ENCODE measurements around the gene ZFHX3. TPM values are rescaled to one million over a fixed set of nuclear protein-coding genes. Genes with fewer than 3 reads are reported as not detected.

The ZFHX3 gene
- total RNA-seq, 1 experiment from 2014 or later: 21.8 TPM

DNA sequence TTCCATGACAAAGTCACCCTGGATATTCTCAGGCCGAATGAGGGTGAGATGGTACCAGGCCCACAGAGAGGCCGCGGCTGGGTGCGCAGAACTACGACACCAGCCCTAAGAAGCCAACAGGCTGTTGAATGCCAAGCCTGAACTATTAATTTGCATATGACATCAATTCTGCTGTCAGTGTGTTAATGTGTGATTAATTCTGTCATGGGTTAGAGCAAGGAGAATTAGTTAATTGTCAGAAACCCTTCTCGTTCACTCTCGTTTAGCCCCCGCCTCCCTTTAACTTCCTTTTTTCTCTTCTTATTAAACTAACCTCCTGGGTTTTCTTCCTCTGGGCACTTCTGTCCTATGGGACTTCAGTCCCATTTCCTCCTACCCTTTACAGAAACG lies 123.4 kb downstream of the ZFHX3 start:
- no TSS peak for BruUV-seq (replicated peaks)
- Histone ChIP-seq H3K36me3 (ENCODE audit: insufficient read depth, low read length, poor library complexity, severe bottlenecking) (no peaks in the 10 kb centered on the region), H3K27me3 (replicated peaks; ENCODE audit: insufficient read depth, low read depth, low read length, poor library complexity) (no peaks in the 10 kb centered on the region), H3K27ac (ENCODE audit: low read depth, low read length, poor library complexity, severe bottlenecking) (no peak overlapping the region), H3K4me3 (ENCODE audit: low read depth, low read length, poor library complexity, severe bottlenecking) (no peak overlapping the region), H3K4me1 (ENCODE audit: insufficient read depth, low read length, poor library complexity, severe bottlenecking) (peaks cover 53% of the 10 kb centered on the region), H3K9me3 (ENCODE audit: low read depth, low read length, poor library complexity, severe bottlenecking) (no peaks in the 10 kb centered on the region)
- POLR2A ChIA-PET (ENCODE audit: low non-redundant PET): no interaction called here
- CTCF ChIA-PET: no interaction called here
- no peak for DNase-seq (ENCODE audit: low spot score)
- no peak for TF ChIP-seq EZH2 (IDR thresholded peaks at IDR 0.05; ENCODE audit: borderline replicate concordance, low read depth, low read length, poor library complexity, severe bottlenecking)
- TF ChIP-seq, protein P1, sequence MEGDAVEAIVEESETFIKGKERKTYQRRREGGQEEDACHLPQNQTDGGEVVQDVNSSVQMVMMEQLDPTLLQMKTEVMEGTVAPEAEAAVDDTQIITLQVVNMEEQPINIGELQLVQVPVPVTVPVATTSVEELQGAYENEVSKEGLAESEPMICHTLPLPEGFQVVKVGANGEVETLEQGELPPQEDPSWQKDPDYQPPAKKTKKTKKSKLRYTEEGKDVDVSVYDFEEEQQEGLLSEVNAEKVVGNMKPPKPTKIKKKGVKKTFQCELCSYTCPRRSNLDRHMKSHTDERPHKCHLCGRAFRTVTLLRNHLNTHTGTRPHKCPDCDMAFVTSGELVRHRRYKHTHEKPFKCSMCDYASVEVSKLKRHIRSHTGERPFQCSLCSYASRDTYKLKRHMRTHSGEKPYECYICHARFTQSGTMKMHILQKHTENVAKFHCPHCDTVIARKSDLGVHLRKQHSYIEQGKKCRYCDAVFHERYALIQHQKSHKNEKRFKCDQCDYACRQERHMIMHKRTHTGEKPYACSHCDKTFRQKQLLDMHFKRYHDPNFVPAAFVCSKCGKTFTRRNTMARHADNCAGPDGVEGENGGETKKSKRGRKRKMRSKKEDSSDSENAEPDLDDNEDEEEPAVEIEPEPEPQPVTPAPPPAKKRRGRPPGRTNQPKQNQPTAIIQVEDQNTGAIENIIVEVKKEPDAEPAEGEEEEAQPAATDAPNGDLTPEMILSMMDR (conservative IDR thresholded peaks at IDR 0.05; ENCODE audit: low read depth, low read length): no peak
- intact Hi-C loops (cut with micrococcal nuclease; ENCODE audit: unreplicated experiment): no loop called here

GRCh38 chr16:72923757-72924156 lies 124.2 kb downstream of the ZFHX3 start:
- Histone ChIP-seq H3K27me3 (replicated peaks; ENCODE audit: insufficient read depth, low read depth, low read length, poor library complexity) (no peaks in the 10 kb centered on the region), H3K36me3 (ENCODE audit: insufficient read depth, low read length, poor library complexity, severe bottlenecking) (no peaks in the 10 kb centered on the region), H3K9me3 (ENCODE audit: low read depth, low read length, poor library complexity, severe bottlenecking) (no peaks in the 10 kb centered on the region), H3K27ac (ENCODE audit: low read depth, low read length, poor library complexity, severe bottlenecking) (no peak overlapping the region), H3K4me1 (ENCODE audit: insufficient read depth, low read length, poor library complexity, severe bottlenecking) (peaks cover 48% of the 10 kb centered on the region), H3K4me3 (ENCODE audit: low read depth, low read length, poor library complexity, severe bottlenecking) (no peak overlapping the region)
- ChIA-PET CTCF (no interaction called here), POLR2A (ENCODE audit: low non-redundant PET) (no interaction called here)
- no peak for TF ChIP-seq EZH2 (IDR thresholded peaks at IDR 0.05; ENCODE audit: borderline replicate concordance, low read depth, low read length, poor library complexity, severe bottlenecking)
- TF ChIP-seq, protein P1 (conservative IDR thresholded peaks at IDR 0.05; ENCODE audit: low read depth, low read length): no peak
- intact Hi-C loops (cut with micrococcal nuclease; ENCODE audit: unreplicated experiment): no loop called here
- DNase-seq (ENCODE audit: low spot score): no peak
- no TSS peak for BruUV-seq (replicated peaks)

GRCh38 chr16:72922714-72923113 lies 125.2 kb downstream of the ZFHX3 start:
- no peak for DNase-seq (ENCODE audit: low spot score)
- intact Hi-C loops (cut with micrococcal nuclease; ENCODE audit: unreplicated experiment): no loop called here
- POLR2A ChIA-PET (ENCODE audit: low non-redundant PET): no interaction called here
- CTCF ChIA-PET: no interaction called here
- no peaks in the 10 kb centered on the region for H3K9me3 ChIP-seq (ENCODE audit: low read depth, low read length, poor library complexity, severe bottlenecking)
- no peak overlapping the region for H3K4me3 ChIP-seq (ENCODE audit: low read depth, low read length, poor library complexity, severe bottlenecking)
- H3K27ac ChIP-seq (ENCODE audit: low read depth, low read length, poor library complexity, severe bottlenecking): no peak overlapping the region
- no peak for TF ChIP-seq EZH2 (IDR thresholded peaks at IDR 0.05; ENCODE audit: borderline replicate concordance, low read depth, low read length, poor library complexity, severe bottlenecking)
- TF ChIP-seq, protein P1 (conservative IDR thresholded peaks at IDR 0.05; ENCODE audit: low read depth, low read length): no peak
- no peaks in the 10 kb centered on the region for H3K36me3 ChIP-seq (ENCODE audit: insufficient read depth, low read length, poor library complexity, severe bottlenecking)
- no TSS peak for BruUV-seq (replicated peaks)
- no peaks in the 10 kb centered on the region for H3K27me3 ChIP-seq (replicated peaks; ENCODE audit: insufficient read depth, low read depth, low read length, poor library complexity)
- H3K4me1 ChIP-seq (ENCODE audit: insufficient read depth, low read length, poor library complexity, severe bottlenecking): peaks cover 42% of the 10 kb centered on the region

All from A673 (cell line).